GM12878 (cell line): ENCODE measurements around the gene NTM. TPM values are rescaled to one million over a fixed set of nuclear protein-coding genes. Genes with fewer than 3 reads are reported as not detected.

Source experiments
- ATAC-seq: fragments of 200-7000 bp; cut with Tn5 transposase; 3 replicates; pipeline ENCODE4 v1.9.1; 2020; ENCODE audit warnings: mild to moderate bottlenecking, moderate library complexity
- BruUV-seq: library from RNA; stranded (reverse); fragments of 400-500 nt; replicated peaks from 2 replicates; lab custom pipeline; 2021; lab: Mats Ljungman, UMichigan
- CTCF ChIA-PET: fragments of 300-600 bp; sonication (Branson Sonifier 250); formaldehyde crosslinking; extraction: SDS; loops from one replicate; lab custom pipeline; 2021; ENCODE audit warnings: inconsistent platforms; lab: Yijun Ruan, JAX
- POLR2A ChIA-PET: fragments of 350-600 bp; formaldehyde crosslinking; extraction: SDS; loops from one replicate; lab custom pipeline; 2021; ENCODE audit warnings: inconsistent platforms; lab: Charles Lee
- RAD21 ChIA-PET: fragments of 300-600 bp; sonication (Branson Sonifier 250); formaldehyde crosslinking; loops from one replicate; lab custom pipeline; 2023; ENCODE audit warnings: antibody characterized with exemption; ENCODE audit not compliant: unreplicated experiment; lab: Charles Lee
- SMC1A ChIA-PET: fragments of 300-600 bp; sonication (Branson Sonifier 250); formaldehyde crosslinking; loops from one replicate; lab custom pipeline; 2023; ENCODE audit not compliant: unreplicated experiment, uncharacterized antibody; lab: Charles Lee
- DNase-seq: peaks from one replicate; pipeline ENCODE4 v3.0.0-alpha.2; 2011; ENCODE audit warnings: low read depth, low spot score
- FAIRE-seq: peaks from 3 replicates; lab custom pipeline; 2011; peaks lifted over from hg19 to GRCh38; lab: Jason Lieb, UNC
- H2AFZ ChIP-seq: 2 replicates; pipeline ENCODE4 v1.6.0; 2011; ENCODE audit warnings: low read depth, low read length, control low read depth; ENCODE audit not compliant: control insufficient read depth
- H3K27ac ChIP-seq: 2 replicates; pipeline ENCODE4 v1.5.1; 2011; ENCODE audit warnings: control low read depth; ENCODE audit not compliant: control insufficient read depth, insufficient read depth
- H3K27me3 ChIP-seq, 2 experiments: replicated peaks in 1 of 2; 2 replicates each; pipeline versions ENCODE4 v1.6.0 to v1.6.1; 2011; ENCODE audit warnings: low read length in 1 of 2; ENCODE audit not compliant: control insufficient read depth in 2 of 2, insufficient read depth in 2 of 2
- H3K36me3 ChIP-seq, 2 experiments: 2 replicates each; pipeline ENCODE4 v1.5.1; 2011; ENCODE audit warnings: low read length in 1 of 2; ENCODE audit not compliant: control insufficient read depth in 2 of 2, insufficient read depth in 2 of 2
- H3K4me1 ChIP-seq: 2 replicates; pipeline ENCODE4 v1.6.1; 2011; ENCODE audit warnings: mild to moderate bottlenecking, low read length, moderate library complexity, mixed read lengths; ENCODE audit not compliant: control insufficient read depth, insufficient read depth
- H3K4me2 ChIP-seq: 2 replicates; pipeline ENCODE4 v1.6.0; 2011; ENCODE audit warnings: control low read depth; ENCODE audit not compliant: control insufficient read depth, insufficient read depth
- H3K4me3 ChIP-seq: fragments of 200-600 bp; sonication (generic); 2 replicates; pipeline ENCODE4 v1.5.1; 2016
- H3K79me2 ChIP-seq: 2 replicates; pipeline ENCODE4 v1.6.0; 2011; ENCODE audit warnings: low read length; ENCODE audit not compliant: control insufficient read depth, insufficient read depth
- H3K9ac ChIP-seq: 2 replicates; pipeline ENCODE4 v1.8.0; 2011; ENCODE audit warnings: low read length, control low read depth, mixed read lengths; ENCODE audit not compliant: control insufficient read depth, insufficient read depth
- H3K9me3 ChIP-seq: replicated peaks from 3 replicates; pipeline ENCODE4 v1.5.1; 2011; ENCODE audit warnings: mild to moderate bottlenecking, low read length; ENCODE audit not compliant: control insufficient read depth, insufficient read depth
- H4K20me1 ChIP-seq: 2 replicates; pipeline ENCODE4 v1.6.0; 2011; ENCODE audit not compliant: control insufficient read depth, insufficient read depth
- CEBPB ChIP-seq, 2 experiments: fragments of 150-350 bp in 1 of 2; IDR thresholded peaks; 2 replicates each; pipeline ENCODE4 v1.6.1; 2012 to 2014; ENCODE audit warnings: low read depth in 2 of 2, low read length in 2 of 2, borderline replicate concordance in 1 of 2, inconsistent platforms in 1 of 2
- CHD1 ChIP-seq: IDR thresholded peaks from 2 replicates; pipeline ENCODE4 v1.6.1; 2012; ENCODE audit warnings: low read depth, low read length, improper control_type of control experiment
- CHD2 ChIP-seq: IDR thresholded peaks from 2 replicates; pipeline ENCODE4 v1.6.1; 2011; ENCODE audit warnings: low read depth, low read length, improper control_type of control experiment, borderline replicate concordance
- CREM ChIP-seq: IDR thresholded peaks from 2 replicates; pipeline ENCODE4 v1.6.1; 2014; ENCODE audit warnings: antibody characterized with exemption, low read depth
- EP300 ChIP-seq, 2 experiments: fragments of 150-350 bp in 1 of 2; IDR thresholded peaks; 2 replicates each; pipeline ENCODE4 v1.6.1; 2011 to 2012; ENCODE audit warnings: low read depth in 2 of 2, low read length in 2 of 2, borderline replicate concordance in 1 of 2, improper control_type of control experiment in 1 of 2, inconsistent platforms in 1 of 2; ENCODE audit not compliant: control insufficient read depth in 1 of 2
- FOXM1 ChIP-seq: IDR thresholded peaks from 2 replicates; pipeline ENCODE4 v1.6.1; 2012; ENCODE audit warnings: low read depth, mild to moderate bottlenecking, inconsistent platforms, low read length, moderate library complexity
- HDAC2 ChIP-seq: fragments of 200-600 bp; sonication (generic); IDR thresholded peaks from 2 replicates; pipeline ENCODE4 v1.6.1; 2017
- RELA ChIP-seq: fragments of 450-650 bp; IDR thresholded peaks from 2 replicates; pipeline ENCODE4 v1.8.0; 2014; ENCODE audit warnings: borderline replicate concordance; ENCODE audit not compliant: partially characterized antibody
- SMARCA5 ChIP-seq: fragments of 450-650 bp; IDR thresholded peaks from 2 replicates; pipeline ENCODE4 v1.6.1; 2017; ENCODE audit warnings: mild to moderate bottlenecking
- SUPT20H ChIP-seq: IDR thresholded peaks from 2 replicates; pipeline ENCODE4 v1.6.1; 2011; ENCODE audit warnings: low read depth, mild to moderate bottlenecking, low read length, moderate library complexity, borderline replicate concordance; ENCODE audit not compliant: control insufficient read depth
- SUZ12 ChIP-seq: fragments of 200-600 bp; sonication (generic); IDR thresholded peaks from one replicate; pipeline ENCODE4 v1.6.1; 2018; ENCODE audit warnings: antibody characterized with exemption, mild to moderate bottlenecking; ENCODE audit not compliant: unreplicated experiment
- YBX1 ChIP-seq: fragments of 450-650 bp; IDR thresholded peaks from 2 replicates; pipeline ENCODE4 v1.6.1; 2016; ENCODE audit warnings: antibody characterized with exemption
- ZNF622 ChIP-seq: fragments of 450-650 bp; IDR thresholded peaks from 2 replicates; pipeline ENCODE4 v1.6.1; 2017; ENCODE audit warnings: mild to moderate bottlenecking, inconsistent platforms
- WGBS: methylation state at CpG from one replicate; pipeline ENCODE4 v1.1.6; 2016; ENCODE audit warnings: low lambda C conversion rate; ENCODE audit not compliant: insufficient replicate concordance, insufficient coverage; ENCODE audit errors: missing lambda C conversion rate; 5-methylcytosine and 5-hydroxymethylcytosine counted together
- in situ Hi-C: fragments of 300-500 bp; cut with MboI; formaldehyde crosslinking; loops from 9 replicates; pipeline ENCODE4 v1.14.3; 2018; ENCODE audit warnings: mixed read lengths
- intact Hi-C: fragments of 100-400 bp; cut with micrococcal nuclease; formaldehyde crosslinking; loops from one replicate; pipeline ENCODE4 v1.14.2; 2022; ENCODE audit not compliant: unreplicated experiment
- polyA plus RNA-seq, 11 experiments: library from polyadenylated mRNA; depleted of rRNA in 4 of 11; unstranded in 6 of 11; stranded (reverse) in 5 of 11; fragments of >200 nt; fragmentation: Nextera tagmentation in 4 of 11; fragmentation: Illumina TruSeq in 1 of 11; extraction: Ambion mirVana in 4 of 11; extraction: Trizol in 1 of 11; gene quantifications; 1 replicate in 1 of 11; 2 replicates in 10 of 11; pipeline versions ENCODE4 v1.2.1 to v1.2.3, GENCODE V29; 2011 to 2016; ENCODE audit warnings: inconsistent platforms in 2 of 11, missing spikeins in 2 of 11, low read depth in 1 of 11
- total RNA-seq, 4 experiments: library from RNA; depleted of rRNA in 3 of 4; stranded (reverse); fragments of >200 nt in 3 of 4; fragmentation: Illumina TruSeq in 1 of 4; extraction: Trizol in 1 of 4; gene quantifications; 2 replicates each; pipeline versions ENCODE4 v1.2.1 to v1.2.3, GENCODE V29; 2013 to 2021
- TF ChIP-seq, protein P1 (sequence below): IDR thresholded peaks from 2 replicates; pipeline ENCODE4 v1.6.1; 2011; ENCODE audit warnings: borderline replicate concordance, low read depth, mild to moderate bottlenecking, moderate library complexity, mixed read lengths, low read length; ENCODE audit not compliant: insufficient read depth; ENCODE audit errors: extremely low read length
- TF ChIP-seq, protein P2 (sequence below): fragments of 450-650 bp; IDR thresholded peaks from 2 replicates; pipeline ENCODE4 v1.6.1; 2017; ENCODE audit warnings: mild to moderate bottlenecking, low read depth, inconsistent platforms; ENCODE audit not compliant: poor library complexity, severe bottlenecking
- TF ChIP-seq, protein P3 (sequence below): fragments of 450-650 bp; IDR thresholded peaks from 2 replicates; pipeline ENCODE4 v1.6.1; 2016; ENCODE audit warnings: mild to moderate bottlenecking
- TF ChIP-seq, protein P4 (sequence below): fragments of 450-650 bp; IDR thresholded peaks from 2 replicates; pipeline ENCODE4 v1.6.1; 2018; ENCODE audit warnings: mild to moderate bottlenecking, low read depth, moderate library complexity; ENCODE audit not compliant: partially characterized antibody

The NTM gene
- total and polyA plus RNA-seq, 10 of the 15 experiments (the other 5 are each of a cell fraction or from before 2014, with no cell fraction given), result not detected

DNA sequence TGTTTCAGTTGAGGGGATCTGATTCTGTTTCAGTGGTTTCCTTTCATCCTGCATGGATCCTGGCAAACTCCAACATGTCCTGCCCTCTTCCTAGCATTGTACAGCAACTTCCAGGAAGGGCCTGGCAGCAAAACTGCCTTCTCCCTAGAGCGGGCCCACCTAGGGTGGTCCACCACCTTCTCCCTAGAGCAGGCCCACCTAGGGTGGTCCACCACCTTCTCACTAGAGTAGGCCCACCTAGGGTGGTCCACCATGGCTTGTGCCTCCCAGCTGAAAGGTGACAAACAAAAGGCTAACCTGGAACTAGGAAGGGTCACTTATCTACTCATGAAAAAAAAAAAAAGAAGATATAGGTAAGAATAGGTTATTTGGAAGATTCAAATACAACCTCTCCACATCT lies 92.2 kb downstream of the NTM start:
- no peaks in the 10 kb centered on the region for H3K9me3 ChIP-seq
- H3K9ac ChIP-seq, result no peak overlapping the region
- no peaks in the 10 kb centered on the region for H4K20me1 ChIP-seq
- no peak overlapping the region for H3K4me2 ChIP-seq
- H2AFZ ChIP-seq, result no peak overlapping the region
- H3K27me3 ChIP-seq, result peaks cover 3 to 8% of the 10 kb centered on the region in 2 experiments; a peak in 3 of 4 replicates
- ChIA-PET POLR2A (no interaction called here), SMC1A (no interaction called here), RAD21 (no interaction called here), CTCF (interaction anchor here (1.3 kb wide), 1 partner anchor 9 kb away, joined by 4 read pairs; no protein-coding TSS in a partner anchor)
- in situ Hi-C loops, result no loop called here
- no peaks in the 10 kb centered on the region for H3K4me1 ChIP-seq
- ATAC-seq (no peak), FAIRE-seq (no peak), DNase-seq (no peak)
- no TSS peak for BruUV-seq
- H3K36me3 ChIP-seq, result no peaks in the 10 kb centered on the region
- no peaks in the 10 kb centered on the region for H3K79me2 ChIP-seq
- no peak overlapping the region for H3K4me3 ChIP-seq
- intact Hi-C loops, result no loop called here
- WGBS, result 71% methylated on average over 1 of the region's 1 CpG
- TF ChIP-seq CEBPB (IDR thresholded peaks at IDR 0.05; ENCODE audit: borderline replicate concordance in 1 of 2, low read depth in 2 of 2, low read length in 2 of 2), result no peak
- TF ChIP-seq CHD1, result no peak
- TF ChIP-seq, protein P1, sequence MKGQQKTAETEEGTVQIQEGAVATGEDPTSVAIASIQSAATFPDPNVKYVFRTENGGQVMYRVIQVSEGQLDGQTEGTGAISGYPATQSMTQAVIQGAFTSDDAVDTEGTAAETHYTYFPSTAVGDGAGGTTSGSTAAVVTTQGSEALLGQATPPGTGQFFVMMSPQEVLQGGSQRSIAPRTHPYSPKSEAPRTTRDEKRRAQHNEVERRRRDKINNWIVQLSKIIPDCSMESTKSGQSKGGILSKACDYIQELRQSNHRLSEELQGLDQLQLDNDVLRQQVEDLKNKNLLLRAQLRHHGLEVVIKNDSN, result no peak
- TF ChIP-seq HDAC2, result no peak
- TF ChIP-seq, protein P2, sequence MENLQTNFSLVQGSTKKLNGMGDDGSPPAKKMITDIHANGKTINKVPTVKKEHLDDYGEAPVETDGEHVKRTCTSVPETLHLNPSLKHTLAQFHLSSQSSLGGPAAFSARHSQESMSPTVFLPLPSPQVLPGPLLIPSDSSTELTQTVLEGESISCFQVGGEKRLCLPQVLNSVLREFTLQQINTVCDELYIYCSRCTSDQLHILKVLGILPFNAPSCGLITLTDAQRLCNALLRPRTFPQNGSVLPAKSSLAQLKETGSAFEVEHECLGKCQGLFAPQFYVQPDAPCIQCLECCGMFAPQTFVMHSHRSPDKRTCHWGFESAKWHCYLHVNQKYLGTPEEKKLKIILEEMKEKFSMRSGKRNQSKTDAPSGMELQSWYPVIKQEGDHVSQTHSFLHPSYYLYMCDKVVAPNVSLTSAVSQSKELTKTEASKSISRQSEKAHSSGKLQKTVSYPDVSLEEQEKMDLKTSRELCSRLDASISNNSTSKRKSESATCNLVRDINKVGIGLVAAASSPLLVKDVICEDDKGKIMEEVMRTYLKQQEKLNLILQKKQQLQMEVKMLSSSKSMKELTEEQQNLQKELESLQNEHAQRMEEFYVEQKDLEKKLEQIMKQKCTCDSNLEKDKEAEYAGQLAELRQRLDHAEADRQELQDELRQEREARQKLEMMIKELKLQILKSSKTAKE, result no peak
- TF ChIP-seq, protein P3, sequence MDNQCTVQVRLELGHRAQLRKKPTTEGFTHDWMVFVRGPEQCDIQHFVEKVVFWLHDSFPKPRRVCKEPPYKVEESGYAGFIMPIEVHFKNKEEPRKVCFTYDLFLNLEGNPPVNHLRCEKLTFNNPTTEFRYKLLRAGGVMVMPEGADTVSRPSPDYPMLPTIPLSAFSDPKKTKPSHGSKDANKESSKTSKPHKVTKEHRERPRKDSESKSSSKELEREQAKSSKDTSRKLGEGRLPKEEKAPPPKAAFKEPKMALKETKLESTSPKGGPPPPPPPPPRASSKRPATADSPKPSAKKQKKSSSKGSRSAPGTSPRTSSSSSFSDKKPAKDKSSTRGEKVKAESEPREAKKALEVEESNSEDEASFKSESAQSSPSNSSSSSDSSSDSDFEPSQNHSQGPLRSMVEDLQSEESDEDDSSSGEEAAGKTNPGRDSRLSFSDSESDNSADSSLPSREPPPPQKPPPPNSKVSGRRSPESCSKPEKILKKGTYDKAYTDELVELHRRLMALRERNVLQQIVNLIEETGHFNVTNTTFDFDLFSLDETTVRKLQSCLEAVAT, result no peak
- TF ChIP-seq RELA, result no peak
- TF ChIP-seq FOXM1, result no peak
- no peak for TF ChIP-seq CHD2
- no peak for TF ChIP-seq SUPT20H
- no peak for TF ChIP-seq SUZ12
- no peak for TF ChIP-seq ZNF622
- TF ChIP-seq, protein P4, sequence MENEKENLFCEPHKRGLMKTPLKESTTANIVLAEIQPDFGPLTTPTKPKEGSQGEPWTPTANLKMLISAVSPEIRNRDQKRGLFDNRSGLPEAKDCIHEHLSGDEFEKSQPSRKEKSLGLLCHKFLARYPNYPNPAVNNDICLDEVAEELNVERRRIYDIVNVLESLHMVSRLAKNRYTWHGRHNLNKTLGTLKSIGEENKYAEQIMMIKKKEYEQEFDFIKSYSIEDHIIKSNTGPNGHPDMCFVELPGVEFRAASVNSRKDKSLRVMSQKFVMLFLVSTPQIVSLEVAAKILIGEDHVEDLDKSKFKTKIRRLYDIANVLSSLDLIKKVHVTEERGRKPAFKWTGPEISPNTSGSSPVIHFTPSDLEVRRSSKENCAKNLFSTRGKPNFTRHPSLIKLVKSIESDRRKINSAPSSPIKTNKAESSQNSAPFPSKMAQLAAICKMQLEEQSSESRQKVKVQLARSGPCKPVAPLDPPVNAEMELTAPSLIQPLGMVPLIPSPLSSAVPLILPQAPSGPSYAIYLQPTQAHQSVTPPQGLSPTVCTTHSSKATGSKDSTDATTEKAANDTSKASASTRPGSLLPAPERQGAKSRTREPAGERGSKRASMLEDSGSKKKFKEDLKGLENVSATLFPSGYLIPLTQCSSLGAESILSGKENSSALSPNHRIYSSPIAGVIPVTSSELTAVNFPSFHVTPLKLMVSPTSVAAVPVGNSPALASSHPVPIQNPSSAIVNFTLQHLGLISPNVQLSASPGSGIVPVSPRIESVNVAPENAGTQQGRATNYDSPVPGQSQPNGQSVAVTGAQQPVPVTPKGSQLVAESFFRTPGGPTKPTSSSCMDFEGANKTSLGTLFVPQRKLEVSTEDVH, result no peak
- no peak for TF ChIP-seq CREM
- TF ChIP-seq YBX1, result no peak
- TF ChIP-seq SMARCA5, result no peak
- TF ChIP-seq EP300 (IDR thresholded peaks at IDR 0.05; ENCODE audit: borderline replicate concordance in 1 of 2, control insufficient read depth in 1 of 2, low read depth in 2 of 2, low read length in 2 of 2), result no peak
- H3K27ac ChIP-seq, result no peak overlapping the region
